Breast epithelium (tissue), 4 donors: ENCODE results near the gene SPOCK3. TPM values are rescaled to one million over a fixed set of nuclear protein-coding genes. Genes with fewer than 3 reads are reported as not detected.

Experiments used
- DNase-seq, 2 donors: peaks; one replicate each; pipeline ENCODE4 v3.0.0-alpha.2; 2019; ENCODE audit warnings: low spot score in 2 of 2
- H3K27ac ChIP-seq, 2 donors: fragments of 200-600 bp; sonication (generic) in 1 of 2; one replicate each; pipeline ENCODE4 v1.5.1; 2016 to 2019; ENCODE audit warnings: mild to moderate bottlenecking in 1 of 2
- H3K27me3 ChIP-seq, 2 donors: fragments of 200-600 bp; sonication (generic) in 1 of 2; one replicate each; pipeline versions ENCODE4 v1.5.1 to v1.6.0; 2017 to 2019; ENCODE audit warnings: control low read depth in 1 of 2, mild to moderate bottlenecking in 1 of 2
- H3K36me3 ChIP-seq: fragments of 200-600 bp; one replicate; pipeline ENCODE4 v1.5.1; 2019
- H3K4me1 ChIP-seq, 2 donors: fragments of 200-600 bp; sonication (generic); one replicate each; pipeline ENCODE4 v1.5.1; 2016 to 2019; ENCODE audit warnings: control low read depth in 1 of 2
- H3K4me3 ChIP-seq, 3 donors: fragments of 200-600 bp; sonication (generic); 1 replicate in 2 of 3; 2 replicates in 1 of 3; pipeline ENCODE4 v1.5.1; 2016 to 2019; ENCODE audit warnings: mild to moderate bottlenecking in 3 of 3, moderate library complexity in 2 of 3
- H3K9me3 ChIP-seq, 2 donors: fragments of 200-600 bp; sonication (generic) in 1 of 2; one replicate each; pipeline ENCODE4 v1.5.1; 2016 to 2019; ENCODE audit warnings: control low read depth in 1 of 2
- POLR2A ChIP-seq: fragments of 450-650 bp; IDR thresholded peaks from one replicate; pipeline ENCODE4 v1.6.1; 2016; ENCODE audit warnings: antibody characterized with exemption, mild to moderate bottlenecking, moderate library complexity
- POLR2AphosphoS5 ChIP-seq, 3 donors: sonication (generic); formaldehyde crosslinking; IDR thresholded peaks; one replicate each; pipeline ENCODE4 v1.6.1; 2017; ENCODE audit warnings: antibody characterized with exemption in 3 of 3
- intact Hi-C: fragments of 100-400 bp; cut with DNase I; formaldehyde crosslinking; loops from one replicate; pipeline ENCODE4 v1.15.1; 2023; ENCODE audit warnings: low total_unique reads
- total RNA-seq, 3 donors: library from RNA; depleted of rRNA; stranded (reverse); fragments of >200 nt; gene quantifications; one replicate each; pipeline ENCODE4 v1.1.0, GENCODE V29; 2016
- TF ChIP-seq, protein P1 (sequence below), 3 donors: fragments of 450-650 bp; IDR thresholded peaks; one replicate each; pipeline ENCODE4 v1.5.1; 2016 to 2017; ENCODE audit warnings: antibody characterized with exemption in 3 of 3, mild to moderate bottlenecking in 3 of 3, moderate library complexity in 3 of 3

The SPOCK3 gene
- total RNA-seq, 3 donors from 2014 or later: 2.8 TPM; not detected in 2

DNA sequence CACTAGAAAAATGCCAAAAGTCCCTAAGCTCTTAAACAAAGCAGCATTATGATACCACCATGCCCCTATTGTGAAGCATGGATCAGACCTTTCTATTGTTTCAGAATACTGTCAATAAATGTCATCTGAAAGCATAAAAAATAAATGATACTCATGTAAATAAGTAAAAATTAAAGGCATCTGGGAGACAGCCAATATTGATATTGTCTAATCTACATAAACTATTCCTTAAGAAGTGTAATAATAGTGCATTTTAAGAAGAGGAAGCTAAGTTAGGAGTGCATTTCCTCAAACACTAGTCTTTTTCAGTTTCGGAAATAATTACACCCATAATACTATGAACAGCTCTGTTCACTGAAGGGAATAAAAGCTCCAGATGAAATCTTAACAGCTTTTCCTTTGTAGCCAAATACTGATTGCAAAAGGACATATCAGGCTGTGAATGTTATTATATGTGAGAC lies 181.6 kb downstream of the SPOCK3 start:
- no peak for DNase-seq
- Histone ChIP-seq H3K27ac (no peak overlapping the region), H3K36me3 (no peaks in the 10 kb centered on the region), H3K9me3 (no peaks in the 10 kb centered on the region), H3K4me1 (no peaks in the 10 kb centered on the region), H3K27me3 (no peaks in the 10 kb centered on the region), H3K4me3 (no peak overlapping the region)
- intact Hi-C loops: no loop called here
- TF ChIP-seq POLR2AphosphoS5 (IDR thresholded peaks at IDR 0.05): no peak
- TF ChIP-seq, protein P1, sequence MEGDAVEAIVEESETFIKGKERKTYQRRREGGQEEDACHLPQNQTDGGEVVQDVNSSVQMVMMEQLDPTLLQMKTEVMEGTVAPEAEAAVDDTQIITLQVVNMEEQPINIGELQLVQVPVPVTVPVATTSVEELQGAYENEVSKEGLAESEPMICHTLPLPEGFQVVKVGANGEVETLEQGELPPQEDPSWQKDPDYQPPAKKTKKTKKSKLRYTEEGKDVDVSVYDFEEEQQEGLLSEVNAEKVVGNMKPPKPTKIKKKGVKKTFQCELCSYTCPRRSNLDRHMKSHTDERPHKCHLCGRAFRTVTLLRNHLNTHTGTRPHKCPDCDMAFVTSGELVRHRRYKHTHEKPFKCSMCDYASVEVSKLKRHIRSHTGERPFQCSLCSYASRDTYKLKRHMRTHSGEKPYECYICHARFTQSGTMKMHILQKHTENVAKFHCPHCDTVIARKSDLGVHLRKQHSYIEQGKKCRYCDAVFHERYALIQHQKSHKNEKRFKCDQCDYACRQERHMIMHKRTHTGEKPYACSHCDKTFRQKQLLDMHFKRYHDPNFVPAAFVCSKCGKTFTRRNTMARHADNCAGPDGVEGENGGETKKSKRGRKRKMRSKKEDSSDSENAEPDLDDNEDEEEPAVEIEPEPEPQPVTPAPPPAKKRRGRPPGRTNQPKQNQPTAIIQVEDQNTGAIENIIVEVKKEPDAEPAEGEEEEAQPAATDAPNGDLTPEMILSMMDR (IDR thresholded peaks at IDR 0.05): no peak
- no peak for TF ChIP-seq POLR2A

DNA sequence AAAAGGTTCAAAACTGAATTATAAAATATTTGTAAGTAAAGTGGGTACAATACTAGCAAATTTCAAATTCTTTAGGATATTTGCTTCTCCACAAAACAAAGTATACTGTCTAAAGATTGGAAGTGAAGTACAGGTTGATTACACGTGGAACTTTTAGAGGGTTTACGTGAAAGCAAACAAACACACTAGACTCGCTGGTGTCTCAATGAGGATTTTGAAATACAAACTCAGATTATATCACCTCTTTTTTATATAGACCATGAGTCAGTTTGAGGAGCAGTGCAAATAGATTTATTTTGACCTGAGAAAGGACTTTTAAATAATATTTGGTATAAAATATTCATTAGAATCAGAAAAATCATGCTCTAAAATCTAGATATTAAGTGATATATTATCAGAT lies 185.0 kb downstream of the SPOCK3 start:
- no peaks in the 10 kb centered on the region for H3K36me3 ChIP-seq
- no peaks in the 10 kb centered on the region for H3K27me3 ChIP-seq
- no peak overlapping the region for H3K27ac ChIP-seq
- H3K9me3 ChIP-seq: no peaks in the 10 kb centered on the region
- intact Hi-C loops: no loop called here
- H3K4me1 ChIP-seq: no peaks in the 10 kb centered on the region
- TF ChIP-seq POLR2AphosphoS5 (IDR thresholded peaks at IDR 0.05) (no peak), POLR2A (no peak)
- TF ChIP-seq, protein P1 (IDR thresholded peaks at IDR 0.05): no peak
- no peak overlapping the region for H3K4me3 ChIP-seq
- no peak for DNase-seq

DNA sequence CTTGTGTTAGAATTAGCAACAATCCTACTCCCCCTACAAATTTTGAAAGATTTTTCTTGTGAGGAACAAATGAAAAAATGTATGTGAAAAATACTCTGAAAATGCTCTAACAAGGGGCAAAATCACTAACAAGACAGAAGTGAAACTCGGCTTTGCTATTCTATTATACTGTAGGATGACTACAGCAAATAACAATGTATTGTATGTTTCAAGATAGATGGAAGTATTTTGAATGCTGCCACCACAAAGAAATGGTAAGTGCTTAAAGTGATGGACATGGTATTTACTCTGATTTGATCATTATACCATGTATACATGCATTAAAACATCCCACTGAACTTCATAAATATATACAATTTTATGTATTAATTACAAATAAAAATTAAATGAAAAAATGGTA lies 192.8 kb downstream of the SPOCK3 start:
- intact Hi-C loops: no loop called here
- no peak for DNase-seq
- no peaks in the 10 kb centered on the region for H3K27me3 ChIP-seq
- no peak overlapping the region for H3K27ac ChIP-seq
- TF ChIP-seq POLR2AphosphoS5 (IDR thresholded peaks at IDR 0.05) (no peak), POLR2A (no peak)
- TF ChIP-seq, protein P1 (IDR thresholded peaks at IDR 0.05): no peak
- H3K36me3 ChIP-seq: no peaks in the 10 kb centered on the region
- no peak overlapping the region for H3K4me3 ChIP-seq
- no peaks in the 10 kb centered on the region for H3K9me3 ChIP-seq
- H3K4me1 ChIP-seq: no peaks in the 10 kb centered on the region

DNA sequence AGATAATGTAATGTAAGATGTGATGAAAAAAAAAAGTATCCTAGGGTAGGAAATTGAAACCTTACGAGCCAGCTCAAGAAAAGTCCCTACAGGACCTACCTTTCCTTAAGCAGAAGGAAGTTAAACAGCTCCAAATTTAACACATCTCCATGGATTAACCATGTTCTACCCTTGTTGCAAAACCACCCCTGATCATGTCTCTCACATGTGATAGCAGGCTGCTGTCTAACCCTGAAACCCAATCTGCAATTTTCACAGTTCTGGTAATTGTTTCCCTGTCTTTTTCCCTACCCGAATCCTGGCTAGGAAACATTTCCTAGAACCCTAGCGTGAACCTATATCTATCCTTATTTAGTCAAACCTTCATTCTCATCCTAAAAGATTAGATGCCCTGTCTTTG lies 198.9 kb downstream of the SPOCK3 start:
- H3K27ac ChIP-seq: no peak overlapping the region
- H3K36me3 ChIP-seq: no peaks in the 10 kb centered on the region
- TF ChIP-seq POLR2A: no peak
- TF ChIP-seq POLR2AphosphoS5 (IDR thresholded peaks at IDR 0.05): no peak
- TF ChIP-seq, protein P1 (IDR thresholded peaks at IDR 0.05): no peak
- H3K9me3 ChIP-seq: no peaks in the 10 kb centered on the region
- H3K27me3 ChIP-seq: no peaks in the 10 kb centered on the region
- DNase-seq: no peak
- no peaks in the 10 kb centered on the region for H3K4me1 ChIP-seq
- H3K4me3 ChIP-seq: no peak overlapping the region
- intact Hi-C loops: no loop called here

DNA sequence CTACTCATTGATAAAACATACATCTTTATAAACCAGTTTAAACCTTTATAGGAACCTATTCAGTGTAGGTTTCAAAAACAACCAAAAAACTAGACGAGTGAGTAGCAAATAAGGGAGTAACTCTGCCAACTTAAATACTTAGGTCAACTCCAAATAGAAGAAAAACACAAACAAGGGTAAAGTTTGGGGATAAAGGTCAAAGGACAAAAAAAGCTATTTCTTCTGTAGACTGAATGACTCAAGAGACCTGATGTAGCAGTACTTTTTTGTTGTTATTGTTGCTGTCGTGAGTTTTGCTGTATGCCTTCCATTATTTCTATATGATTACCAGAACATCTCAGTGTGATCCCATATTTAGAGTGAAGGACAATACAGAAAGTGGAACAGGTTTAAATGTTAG lies 199.3 kb downstream of the SPOCK3 start:
- intact Hi-C loops: no loop called here
- H3K36me3 ChIP-seq: no peaks in the 10 kb centered on the region
- H3K4me1 ChIP-seq: no peaks in the 10 kb centered on the region
- H3K27ac ChIP-seq: no peak overlapping the region
- H3K9me3 ChIP-seq: no peaks in the 10 kb centered on the region
- TF ChIP-seq POLR2AphosphoS5 (IDR thresholded peaks at IDR 0.05) (no peak), POLR2A (no peak)
- TF ChIP-seq, protein P1 (IDR thresholded peaks at IDR 0.05): no peak
- no peak overlapping the region for H3K4me3 ChIP-seq
- no peak for DNase-seq
- H3K27me3 ChIP-seq: no peaks in the 10 kb centered on the region
